ENCODE data around the gene MTFR1L.

The MTFR1L gene

DNA sequence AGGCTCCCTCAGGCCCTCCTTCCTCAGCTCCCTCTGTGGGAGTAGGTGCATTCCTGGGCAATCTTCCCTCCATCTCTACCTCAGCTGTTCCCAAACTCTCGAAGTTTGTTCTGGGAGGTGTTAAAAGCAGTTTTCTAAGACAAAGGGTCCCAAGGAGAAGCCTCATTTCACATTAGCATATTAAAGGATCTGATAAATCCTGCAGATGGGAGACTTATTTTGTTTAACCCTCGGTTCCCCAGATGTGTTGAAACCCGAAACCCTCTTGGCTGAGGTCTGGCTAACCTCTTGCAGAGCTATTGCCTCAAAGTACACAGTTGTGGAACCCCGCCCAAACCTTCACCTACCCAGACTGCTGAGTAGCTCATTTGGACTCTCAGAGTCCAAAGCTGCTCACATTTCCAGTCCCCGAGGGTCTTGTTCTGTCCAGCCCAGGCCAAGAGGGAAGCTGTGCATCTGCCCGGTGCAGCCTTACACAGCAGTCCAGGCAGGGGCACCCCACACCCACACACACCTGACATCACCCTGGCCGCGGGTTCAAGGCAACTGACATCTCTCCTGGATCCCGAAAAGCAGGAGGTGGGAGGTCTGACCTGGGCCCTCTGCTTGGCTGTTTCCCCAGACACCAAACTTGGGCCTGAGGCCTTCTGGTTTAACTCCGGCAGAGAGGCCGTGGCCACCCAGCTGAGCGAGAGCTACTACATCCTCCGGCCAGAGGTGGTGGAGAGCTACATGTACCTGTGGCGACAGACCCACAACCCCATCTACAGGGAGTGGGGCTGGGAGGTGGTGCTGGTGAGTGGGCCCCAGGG lies 39.2 kb upstream of the MTFR1L start:
- CTCF ChIA-PET = interaction anchor here (0.5 to 1.3 kb wide), 3 partner anchors 13 to 224 kb away, joined by 3 to 4 read pairs (median 3); no protein-coding TSS in a partner anchor
- no peak for DNase-seq (ENCODE audit: extremely low spot score)
- POLR2A ChIA-PET = interaction anchor here (2.6 kb wide), 1 partner anchor 9 kb away, joined by 5 read pairs; no protein-coding TSS in a partner anchor
- TF ChIP-seq ZNF384 (IDR thresholded peaks at IDR 0.05) = no peak
- no peak for TF ChIP-seq SUZ12 (IDR thresholded peaks at IDR 0.05)
- no peak for TF ChIP-seq NFRKB (IDR thresholded peaks at IDR 0.05)
- no peak for TF ChIP-seq TARDBP (IDR thresholded peaks at IDR 0.05)
- no peak for TF ChIP-seq CTBP1 (IDR thresholded peaks at IDR 0.05; ENCODE audit: borderline replicate concordance)

DNA sequence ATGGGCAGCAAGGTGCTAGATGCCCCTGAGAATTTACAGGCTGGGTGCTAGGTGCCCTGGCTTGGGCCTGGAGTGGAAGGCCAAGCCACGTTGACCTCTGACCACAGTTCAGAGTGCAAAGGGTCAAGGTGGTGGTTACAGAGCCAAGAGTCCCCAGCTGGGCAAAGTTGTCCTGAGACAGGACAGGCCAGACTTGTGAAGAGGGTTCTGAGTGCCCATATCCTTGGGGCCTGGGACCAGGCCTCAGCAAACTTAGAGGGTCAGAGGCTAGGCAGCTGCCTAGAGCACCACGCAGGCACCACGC lies 38.7 kb upstream of the MTFR1L start:
- no peak for DNase-seq (ENCODE audit: extremely low spot score)
- ChIA-PET CTCF (interaction anchor here (0.6 to 1.3 kb wide), 2 partner anchors 13 to 225 kb away, joined by 3 to 4 read pairs; no protein-coding TSS in a partner anchor), POLR2A (no interaction called here)
- TF ChIP-seq BHLHE40 (IDR thresholded peaks at IDR 0.05; ENCODE audit: borderline replicate concordance) (no peak), PKNOX1 (IDR thresholded peaks at IDR 0.05) (no peak), HDGF (IDR thresholded peaks at IDR 0.05; ENCODE audit: borderline replicate concordance) (no peak), L3MBTL2 (conservative IDR thresholded peaks at IDR 0.05) (no peak), NFRKB (IDR thresholded peaks at IDR 0.05) (no peak), LEF1 (IDR thresholded peaks at IDR 0.05; ENCODE audit: borderline replicate concordance) (no peak), TARDBP (IDR thresholded peaks at IDR 0.05) (no peak), FOXM1 (IDR thresholded peaks at IDR 0.05; ENCODE audit: borderline replicate concordance) (no peak), ZNF384 (IDR thresholded peaks at IDR 0.05) (no peak), SP1 (IDR thresholded peaks at IDR 0.05) (no peak), FOXK2 (IDR thresholded peaks at IDR 0.05) (no peak)

DNA sequence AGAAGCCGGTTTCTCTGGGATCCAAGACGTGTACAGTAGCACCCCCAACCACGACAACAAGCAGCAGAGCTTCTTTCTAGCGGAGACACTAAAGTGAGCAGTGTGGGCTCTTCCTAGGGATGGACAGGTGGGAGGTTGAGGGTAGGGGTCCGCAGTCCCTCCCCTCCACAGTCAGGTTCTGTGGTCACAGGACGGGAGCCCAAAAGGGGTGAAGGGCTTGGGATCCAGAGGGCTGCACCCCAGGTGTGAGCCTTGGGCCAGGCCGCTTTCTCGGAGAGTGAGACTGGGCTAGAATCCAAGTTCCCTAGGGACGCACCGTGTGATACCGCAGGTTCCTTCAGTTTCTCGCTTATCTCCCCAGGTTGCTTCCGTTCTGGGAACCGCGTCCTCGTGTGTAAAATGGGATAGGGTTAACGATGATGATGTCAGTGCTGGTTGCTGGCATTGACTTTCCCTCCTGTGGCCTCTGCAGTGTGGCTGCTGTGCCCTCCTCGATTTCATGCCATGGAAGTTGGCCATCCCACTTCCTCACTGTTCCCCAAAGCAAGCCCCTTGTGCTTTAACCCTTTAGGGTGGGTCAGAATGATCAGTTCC lies 37.0 kb upstream of the MTFR1L start:
- no peak for DNase-seq (ENCODE audit: extremely low spot score)
- ChIA-PET CTCF (no interaction called here), POLR2A (interaction anchor here (0.8 kb wide), 1 partner anchor 13 kb away, joined by 3 read pairs; no protein-coding TSS in a partner anchor)
- TF ChIP-seq BHLHE40 (IDR thresholded peaks at IDR 0.05; ENCODE audit: borderline replicate concordance) (no peak), TARDBP (IDR thresholded peaks at IDR 0.05) (no peak), PKNOX1 (IDR thresholded peaks at IDR 0.05) (no peak), FOXK2 (IDR thresholded peaks at IDR 0.05) (no peak), ELF4 (IDR thresholded peaks at IDR 0.05) (no peak), SP1 (IDR thresholded peaks at IDR 0.05) (no peak), L3MBTL2 (conservative IDR thresholded peaks at IDR 0.05) (no peak), FOXA1 (IDR thresholded peaks at IDR 0.05) (no peak), SUZ12 (IDR thresholded peaks at IDR 0.05) (no peak), ARNT (IDR thresholded peaks at IDR 0.05) (no peak), FOXM1 (IDR thresholded peaks at IDR 0.05; ENCODE audit: borderline replicate concordance) (no peak), LEF1 (IDR thresholded peaks at IDR 0.05; ENCODE audit: borderline replicate concordance) (no peak), CTBP1 (IDR thresholded peaks at IDR 0.05; ENCODE audit: borderline replicate concordance) (no peak), HDGF (IDR thresholded peaks at IDR 0.05; ENCODE audit: borderline replicate concordance) (no peak), ZNF384 (IDR thresholded peaks at IDR 0.05) (no peak), NFRKB (IDR thresholded peaks at IDR 0.05) (no peak)

DNA sequence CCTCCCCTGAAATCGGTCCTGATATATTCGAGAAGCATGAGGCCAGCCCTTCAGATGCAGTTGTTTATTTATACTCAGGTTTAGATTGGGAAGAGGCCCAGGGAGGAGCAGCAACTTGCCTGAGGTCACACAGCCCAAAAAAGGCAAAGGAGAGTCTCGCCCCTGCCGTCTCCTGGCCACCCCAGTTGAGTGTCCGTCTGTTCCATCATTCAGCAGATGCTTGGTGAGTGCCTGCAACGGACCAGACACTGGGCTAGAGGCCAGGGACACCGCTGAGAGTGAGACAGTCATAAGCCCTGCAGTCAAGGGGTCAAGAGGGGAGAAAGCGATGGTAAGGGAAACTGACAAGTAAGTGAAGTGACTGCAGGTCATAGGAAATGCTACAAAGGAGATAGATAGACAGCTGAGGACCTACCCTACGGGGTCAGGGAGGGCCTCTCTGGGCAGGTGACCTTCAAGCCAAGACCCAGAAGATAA lies 35.1 kb upstream of the MTFR1L start:
- POLR2A ChIA-PET = interaction anchor here (0.6 kb wide), 1 partner anchor 13 kb away, joined by 3 read pairs; no protein-coding TSS in a partner anchor
- DNase-seq (ENCODE audit: extremely low spot score) = no peak
- TF ChIP-seq SP1 (IDR thresholded peaks at IDR 0.05) (no peak), FOXM1 (IDR thresholded peaks at IDR 0.05; ENCODE audit: borderline replicate concordance) (no peak), BHLHE40 (IDR thresholded peaks at IDR 0.05; ENCODE audit: borderline replicate concordance) (no peak), ZNF384 (IDR thresholded peaks at IDR 0.05) (no peak), PKNOX1 (IDR thresholded peaks at IDR 0.05) (no peak), LEF1 (IDR thresholded peaks at IDR 0.05; ENCODE audit: borderline replicate concordance) (no peak), FOXA1 (IDR thresholded peaks at IDR 0.05) (no peak), L3MBTL2 (conservative IDR thresholded peaks at IDR 0.05) (no peak), SUZ12 (IDR thresholded peaks at IDR 0.05) (no peak), TARDBP (IDR thresholded peaks at IDR 0.05) (no peak), ARNT (IDR thresholded peaks at IDR 0.05) (no peak), ELF4 (IDR thresholded peaks at IDR 0.05) (no peak), HDGF (IDR thresholded peaks at IDR 0.05; ENCODE audit: borderline replicate concordance) (no peak), CTBP1 (IDR thresholded peaks at IDR 0.05; ENCODE audit: borderline replicate concordance) (no peak)
- CTCF ChIA-PET = no interaction called here

GRCh38 chr1:25785333-25786067 lies 34.3 kb upstream of the MTFR1L start:
- CTCF ChIA-PET = no interaction called here

More at GRCh38 chr1:25785333-25786067, 34.3 kb upstream of the MTFR1L start:
- POLR2A ChIA-PET = interaction anchor here (0.6 kb wide), 1 partner anchor 14 kb away, joined by 3 read pairs; no protein-coding TSS in a partner anchor
- DNase-seq (ENCODE audit: extremely low spot score) = no peak
- no peak for TF ChIP-seq ELF4 (IDR thresholded peaks at IDR 0.05)
- TF ChIP-seq BHLHE40 (IDR thresholded peaks at IDR 0.05; ENCODE audit: borderline replicate concordance) = no peak
- TF ChIP-seq SP1 (IDR thresholded peaks at IDR 0.05) = no peak
- TF ChIP-seq CTBP1 (IDR thresholded peaks at IDR 0.05; ENCODE audit: borderline replicate concordance) = no peak
- TF ChIP-seq SUZ12 (IDR thresholded peaks at IDR 0.05) = no peak
- no peak for TF ChIP-seq FOXK2 (IDR thresholded peaks at IDR 0.05)
- TF ChIP-seq FOXA1 (IDR thresholded peaks at IDR 0.05) = no peak
- TF ChIP-seq LEF1 (IDR thresholded peaks at IDR 0.05; ENCODE audit: borderline replicate concordance) = no peak
- TF ChIP-seq TARDBP (IDR thresholded peaks at IDR 0.05) = no peak
- no peak for TF ChIP-seq NFRKB (IDR thresholded peaks at IDR 0.05)
- TF ChIP-seq L3MBTL2 (conservative IDR thresholded peaks at IDR 0.05) = no peak
- TF ChIP-seq HDGF (IDR thresholded peaks at IDR 0.05; ENCODE audit: borderline replicate concordance) = no peak
- TF ChIP-seq ZNF384 (IDR thresholded peaks at IDR 0.05) = no peak
- TF ChIP-seq FOXM1 (IDR thresholded peaks at IDR 0.05; ENCODE audit: borderline replicate concordance) = no peak
- TF ChIP-seq PKNOX1 (IDR thresholded peaks at IDR 0.05) = no peak
- TF ChIP-seq ARNT (IDR thresholded peaks at IDR 0.05) = no peak

All from HEK293T (cell line).